Neural cell (in vitro differentiated cells): ENCODE measurements around the gene TMEM120A. TPM values are rescaled to one million over a fixed set of nuclear protein-coding genes. Genes with fewer than 3 reads are reported as not detected.

Source experiments
- H2AFZ ChIP-seq: fragments of 200-600, 300-800 bp; sonication (generic), shearing (Covaris generic); 2 replicates; pipeline ENCODE4 v1.6.0; 2014; ENCODE audit warnings: low read depth, mild to moderate bottlenecking, antibody characterized with exemption, low read length, moderate library complexity
- H3F3A ChIP-seq: fragments of 200-600 bp; shearing (Covaris generic); 2 replicates; pipeline ENCODE4 v1.6.1; 2016; ENCODE audit warnings: mild to moderate bottlenecking, moderate library complexity, mixed read lengths, antibody characterized with exemption, low read length; ENCODE audit not compliant: insufficient read depth, poor library complexity, severe bottlenecking
- H3K27ac ChIP-seq: fragments of 200-600, 300-800 bp; sonication (generic), shearing (Covaris generic); 2 replicates; pipeline ENCODE4 v1.5.1; 2014; ENCODE audit warnings: mild to moderate bottlenecking, low read length, moderate library complexity
- H3K27me3 ChIP-seq: fragments of 300-800, 200-600 bp; sonication (generic), shearing (Covaris generic); 2 replicates; pipeline ENCODE4 v1.6.0; 2014; ENCODE audit warnings: mild to moderate bottlenecking, low read depth, low read length, moderate library complexity; ENCODE audit not compliant: insufficient read depth
- H3K36me3 ChIP-seq: fragments of 300-800, 200-600 bp; sonication (generic), shearing (Covaris generic); 2 replicates; pipeline ENCODE4 v1.5.1; 2014; ENCODE audit warnings: mild to moderate bottlenecking, antibody characterized with exemption, low read length, moderate library complexity; ENCODE audit not compliant: insufficient read depth
- H3K4me2 ChIP-seq: fragments of 300-800, 200-600 bp; sonication (generic), shearing (Covaris generic); 2 replicates; pipeline ENCODE4 v1.6.0; 2014; ENCODE audit warnings: mild to moderate bottlenecking, low read length
- H3K4me3 ChIP-seq: fragments of 300-800, 200-600 bp; sonication (generic), shearing (Covaris generic); 2 replicates; pipeline ENCODE4 v1.5.1; 2014; ENCODE audit warnings: mild to moderate bottlenecking, low read length, moderate library complexity
- H3K79me2 ChIP-seq: fragments of 200-600 bp; shearing (Covaris generic); replicated peaks from 2 replicates; pipeline ENCODE4 v1.6.0; 2014; ENCODE audit warnings: mild to moderate bottlenecking, low read length, moderate library complexity; ENCODE audit not compliant: insufficient read depth
- H3K9ac ChIP-seq: fragments of 300-800, 200-600 bp; sonication (generic), shearing (Covaris generic); 2 replicates; pipeline ENCODE4 v1.6.1; 2016; ENCODE audit warnings: mild to moderate bottlenecking, low read length, mixed read lengths
- H3K9me2 ChIP-seq: fragments of 200-600 bp; shearing (Covaris generic); 2 replicates; pipeline ENCODE4 v1.6.1; 2016; ENCODE audit warnings: mild to moderate bottlenecking, low read length, mixed read lengths; ENCODE audit not compliant: insufficient read depth
- H3K9me3 ChIP-seq: fragments of 200-600, 300-800 bp; sonication (generic), shearing (Covaris generic); 2 replicates; pipeline ENCODE4 v1.6.1; 2016; ENCODE audit warnings: mild to moderate bottlenecking, mixed run types, low read length, moderate library complexity, mixed read lengths
- H4K20me1 ChIP-seq: fragments of 200-600 bp; shearing (Covaris generic); 2 replicates; pipeline ENCODE4 v1.6.1; 2016; ENCODE audit warnings: mild to moderate bottlenecking, mixed run types; ENCODE audit not compliant: insufficient read depth
- CTCF ChIP-seq: fragments of 450-650 bp; IDR thresholded peaks from 2 replicates; pipeline ENCODE4 v1.5.1; 2014; ENCODE audit warnings: antibody characterized with exemption, mild to moderate bottlenecking, moderate library complexity; ENCODE audit not compliant: poor library complexity, severe bottlenecking
- EP300 ChIP-seq: fragments of 450-650 bp; conservative IDR thresholded peaks from 2 replicates; pipeline ENCODE4 v1.6.1; 2014; ENCODE audit warnings: antibody characterized with exemption, mild to moderate bottlenecking, moderate library complexity; ENCODE audit not compliant: poor library complexity, severe bottlenecking
- EZH2 ChIP-seq: fragments of 200-600, 300-800 bp; shearing (Covaris generic), sonication (generic); IDR thresholded peaks from 2 replicates; pipeline ENCODE4 v1.6.1; 2014; ENCODE audit warnings: antibody characterized with exemption, low read length, borderline replicate concordance, mild to moderate bottlenecking; ENCODE audit not compliant: insufficient read depth, poor library complexity, severe bottlenecking
- MXI1 ChIP-seq: fragments of 450-650 bp; conservative IDR thresholded peaks from 2 replicates; pipeline ENCODE4 v1.6.1; 2014; ENCODE audit warnings: antibody characterized with exemption, mild to moderate bottlenecking; ENCODE audit not compliant: poor library complexity, severe bottlenecking
- POLR2AphosphoS5 ChIP-seq: IDR thresholded peaks from 2 replicates; pipeline ENCODE4 v1.6.1; 2012
- RAD21 ChIP-seq: fragments of 450-650 bp; conservative IDR thresholded peaks from 2 replicates; pipeline ENCODE4 v1.6.1; 2014; ENCODE audit warnings: antibody characterized with exemption, mild to moderate bottlenecking, moderate library complexity
- REST ChIP-seq: IDR thresholded peaks from 2 replicates; pipeline ENCODE4 v1.6.1; 2012; ENCODE audit warnings: borderline replicate concordance
- SMC3 ChIP-seq: fragments of 450-650 bp; conservative IDR thresholded peaks from 2 replicates; pipeline ENCODE4 v1.6.1; 2014; ENCODE audit warnings: antibody characterized with exemption, mild to moderate bottlenecking, moderate library complexity; ENCODE audit not compliant: poor library complexity
- TAF1 ChIP-seq: IDR thresholded peaks from 2 replicates; pipeline ENCODE4 v1.6.1; 2012; ENCODE audit warnings: low read depth
- polyA plus RNA-seq: library from polyadenylated mRNA; depleted of rRNA; stranded (reverse); fragments of >200 nt; gene quantifications from 2 replicates; pipeline ENCODE4 v1.2.3, GENCODE V29; 2014

Gene TMEM120A
- polyA plus RNA-seq, 1 donor from 2014 or later, result 39.1 TPM

- Histone ChIP-seq H3K27ac (no peak overlapping the region), H3K27me3 (no peaks in the 10 kb centered on the region), H3K4me3 (no peak overlapping the region), H3K9ac (no peak overlapping the region), H3K9me2 (no peaks in the 10 kb centered on the region), H4K20me1 (no peaks in the 10 kb centered on the region), H3K79me2 (no peaks in the 10 kb centered on the region), H3K9me3 (no peaks in the 10 kb centered on the region), H2AFZ (no peak overlapping the region), H3K36me3 (peaks cover 6% of the 10 kb centered on the region), H3F3A (no peaks in the 10 kb centered on the region), H3K4me2 (no peak overlapping the region)
- TF ChIP-seq EZH2 (no peak), POLR2AphosphoS5 (no peak), SMC3 (no peak), CTCF (no peak), EP300 (no peak), MXI1 (no peak), REST (no peak), TAF1 (no peak), RAD21 (no peak)
Observed at GRCh38 chr7:75996476-75996875, 2.1 kb upstream of the TMEM120A start.

GRCh38 chr7:75995996-75996395 lies 1.6 kb upstream of the TMEM120A start:
- TF ChIP-seq CTCF, result no peak
- TF ChIP-seq SMC3, result no peak
- no peak for TF ChIP-seq REST
- H3K36me3 ChIP-seq, result peaks cover 5% of the 10 kb centered on the region
- H3K27ac ChIP-seq, result no peak overlapping the region

More at GRCh38 chr7:75995996-75996395, 1.6 kb upstream of the TMEM120A start:
- Histone ChIP-seq H4K20me1 (no peaks in the 10 kb centered on the region), H2AFZ (no peak overlapping the region), H3K9me2 (no peaks in the 10 kb centered on the region), H3K9me3 (no peaks in the 10 kb centered on the region), H3K4me2 (no peak overlapping the region), H3K27me3 (no peaks in the 10 kb centered on the region), H3K79me2 (no peaks in the 10 kb centered on the region), H3F3A (no peaks in the 10 kb centered on the region), H3K4me3 (no peak overlapping the region), H3K9ac (no peak overlapping the region)
